GM18951 (cell line): ENCODE results near the gene GRIA1.

Experiments
- POLR2A ChIP-seq: IDR thresholded peaks from 4 replicates; pipeline ENCODE4 v1.6.1; 2011; ENCODE audit warnings: mild to moderate bottlenecking; ENCODE audit not compliant: insufficient read length, insufficient read depth; ENCODE audit errors: extremely low read depth
- in situ Hi-C: fragments of 300-500 bp; cut with MboI; formaldehyde crosslinking; loops from one replicate; pipeline ENCODE4 v1.12.0; 2022; ENCODE audit warnings: low sequenced_read_pairs, mixed read lengths, inconsistent platforms; ENCODE audit not compliant: unreplicated experiment

The GRIA1 gene

DNA sequence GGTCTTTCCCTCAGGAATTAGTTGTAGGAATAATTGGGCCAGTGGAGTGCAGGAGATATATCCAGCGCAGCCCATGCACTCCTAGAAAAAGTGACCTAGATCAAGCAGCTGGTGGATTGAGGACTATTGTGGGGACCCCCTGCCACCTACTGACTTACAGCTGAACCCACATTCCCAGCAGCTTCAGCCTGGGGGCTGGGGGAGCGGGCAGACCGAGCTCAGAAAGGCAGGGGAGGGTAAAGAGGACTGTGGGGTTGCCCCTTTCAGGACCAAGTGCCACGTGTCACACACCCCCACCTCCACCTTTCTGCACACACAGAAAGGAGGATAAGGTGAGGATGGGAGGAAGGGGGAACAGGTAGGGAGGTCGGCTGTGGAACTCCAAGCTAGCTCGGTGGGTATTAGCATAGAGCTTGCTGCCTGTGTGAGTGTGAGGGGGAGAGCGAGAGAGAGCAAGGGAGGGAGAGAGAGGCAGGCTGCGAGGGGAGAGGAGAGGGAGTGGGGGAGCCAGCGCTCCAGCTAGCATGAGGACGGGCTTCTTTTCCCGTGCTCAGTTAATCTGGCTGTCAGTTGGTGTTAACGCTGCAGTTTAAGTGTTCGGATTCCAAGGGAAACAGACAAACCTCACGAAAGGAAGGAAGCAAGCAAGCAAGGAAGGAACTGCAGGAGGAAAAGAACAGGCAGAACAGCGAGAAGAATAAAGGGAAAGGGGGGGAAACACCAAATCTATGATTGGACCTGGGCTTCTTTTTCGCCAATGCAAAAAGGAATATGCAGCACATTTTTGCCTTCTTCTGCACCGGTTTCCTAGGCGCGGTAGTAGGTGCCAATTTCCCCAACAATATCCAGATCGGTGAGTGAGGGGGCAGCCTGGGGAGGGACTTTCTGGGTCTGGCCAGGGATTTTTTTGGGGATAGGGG, at the start of gene GRIA1:
GRIA1 (plus strand) TSS at position 553 of the 920 bp plus-strand sequence.
- TF ChIP-seq POLR2A = no peak
- in situ Hi-C loops = no loop called here

DNA sequence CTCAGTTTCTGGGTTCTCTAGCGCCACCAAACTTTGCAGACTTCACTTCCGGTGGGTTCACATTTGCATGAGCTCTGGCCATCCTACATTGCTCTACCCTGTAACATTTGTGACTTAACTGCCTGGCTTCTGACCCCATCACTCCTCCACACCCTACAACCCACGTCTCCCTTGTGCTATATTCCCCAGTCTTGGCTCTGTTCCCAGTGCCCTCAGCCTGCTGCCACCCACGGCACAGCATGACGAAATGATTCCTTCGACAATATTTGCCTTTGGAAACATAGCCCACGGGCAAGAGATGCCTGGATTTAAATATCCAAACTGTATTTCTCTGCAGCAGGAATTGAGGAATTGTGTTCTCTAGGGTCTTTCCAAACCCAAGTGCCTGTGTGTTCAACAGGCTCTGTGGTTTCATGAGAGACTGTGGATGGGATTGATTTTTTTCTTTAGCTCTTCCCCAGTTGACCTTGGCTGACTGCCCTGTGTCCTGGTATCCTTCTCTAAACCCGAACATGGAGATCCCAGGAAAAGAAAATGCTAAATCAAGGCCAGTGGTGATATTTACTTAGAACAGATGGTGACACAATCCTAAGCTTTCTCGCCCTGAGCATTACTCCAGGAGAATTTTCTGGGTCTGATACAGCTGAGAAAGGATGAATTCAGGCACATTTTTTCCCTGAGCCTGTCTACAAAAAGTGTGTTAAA, 44.4 kb upstream of the GRIA1 start:
- in situ Hi-C loops = no loop called here
- no peak for TF ChIP-seq POLR2A

- no peak for TF ChIP-seq POLR2A
- in situ Hi-C loops = no loop called here
Observed at GRCh38 chr5:153447534-153447933, 42.9 kb upstream of the GRIA1 start.

- in situ Hi-C loops = no loop called here
- TF ChIP-seq POLR2A = no peak
Observed at GRCh38 chr5:153456354-153456753, 34.1 kb upstream of the GRIA1 start.

- in situ Hi-C loops = no loop called here
- TF ChIP-seq POLR2A = no peak
Observed at GRCh38 chr5:153456993-153457392, 33.5 kb upstream of the GRIA1 start.

DNA sequence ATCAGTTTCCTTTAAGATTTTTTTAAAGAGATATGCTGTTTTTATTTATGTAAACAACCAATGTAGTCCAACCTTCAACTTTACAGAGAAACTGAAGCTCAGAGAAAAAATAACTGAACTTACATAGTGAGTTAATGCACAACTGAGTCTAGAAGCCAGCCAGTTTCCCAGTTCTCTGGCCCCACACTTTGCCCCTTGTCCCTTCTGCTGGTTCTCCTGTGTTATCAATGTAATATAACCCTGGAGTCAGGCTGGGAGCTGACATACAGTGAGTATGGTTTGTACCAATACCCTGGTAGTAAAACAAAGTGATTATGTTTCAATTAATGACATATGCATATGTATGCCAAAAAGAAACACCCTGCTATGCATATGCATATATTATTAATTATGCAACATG, 32.2 kb upstream of the GRIA1 start:
- no peak for TF ChIP-seq POLR2A
- in situ Hi-C loops = no loop called here

DNA sequence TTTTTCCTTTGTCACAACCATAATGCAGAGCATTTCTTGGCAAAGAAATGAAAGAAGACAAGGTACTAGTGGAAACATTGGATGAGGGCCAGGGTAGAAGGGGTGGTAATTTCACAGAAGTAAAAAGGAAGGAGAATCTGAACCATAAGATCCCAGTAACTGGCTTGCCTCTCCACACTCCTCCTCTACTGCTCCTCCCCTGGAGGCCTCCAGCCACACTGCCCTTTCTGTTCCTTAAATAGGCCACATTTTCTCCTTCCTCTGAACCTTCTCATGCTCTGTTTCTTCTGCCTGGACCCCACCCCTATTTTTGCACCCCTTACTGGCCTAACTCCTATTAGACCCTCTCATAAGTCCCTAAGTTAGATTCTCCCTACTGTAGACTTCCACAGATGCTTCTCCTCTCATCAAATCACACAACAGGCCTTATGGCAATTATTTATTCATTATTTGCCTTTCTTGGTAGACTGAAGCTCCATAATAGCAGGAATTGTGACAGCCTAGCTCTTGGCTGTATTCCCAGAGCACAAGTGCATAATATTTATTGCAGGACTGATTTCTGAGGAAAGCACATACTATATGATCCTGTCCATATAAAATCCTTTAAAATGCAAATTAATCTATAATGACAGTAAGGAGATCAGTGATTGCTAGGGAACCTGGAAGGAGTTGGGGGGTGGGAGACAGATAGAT, 31.3 kb upstream of the GRIA1 start:
- in situ Hi-C loops = no loop called here
- no peak for TF ChIP-seq POLR2A

- no peak for TF ChIP-seq POLR2A
- in situ Hi-C loops = no loop called here
Observed at GRCh38 chr5:153460421-153460820, 30.0 kb upstream of the GRIA1 start.

- no peak for TF ChIP-seq POLR2A
- in situ Hi-C loops = no loop called here
Observed at GRCh38 chr5:153461341-153461740, 29.1 kb upstream of the GRIA1 start.

DNA sequence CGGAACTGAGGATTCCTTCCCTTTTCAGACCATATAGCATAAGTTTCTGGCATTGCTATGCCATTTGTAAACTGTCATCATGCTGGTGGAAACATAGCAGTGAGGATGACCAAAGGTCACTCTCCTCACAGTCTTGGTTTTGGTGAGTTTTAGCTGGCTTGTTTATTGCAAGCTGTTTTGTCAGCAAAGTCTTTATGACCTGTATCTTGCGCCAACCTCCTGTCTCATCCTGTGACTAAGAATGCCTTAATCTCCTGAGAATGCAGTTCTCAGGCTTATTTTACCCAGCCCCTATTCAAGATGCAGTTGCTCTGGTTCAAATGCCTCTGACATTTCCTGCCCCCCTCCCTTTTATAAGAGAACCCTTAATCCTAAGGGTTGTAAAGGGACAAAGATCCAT, 26.7 kb upstream of the GRIA1 start:
- in situ Hi-C loops = no loop called here
- no peak for TF ChIP-seq POLR2A

- no peak for TF ChIP-seq POLR2A
- in situ Hi-C loops = no loop called here
Observed at GRCh38 chr5:153467546-153467945, 22.9 kb upstream of the GRIA1 start.

DNA sequence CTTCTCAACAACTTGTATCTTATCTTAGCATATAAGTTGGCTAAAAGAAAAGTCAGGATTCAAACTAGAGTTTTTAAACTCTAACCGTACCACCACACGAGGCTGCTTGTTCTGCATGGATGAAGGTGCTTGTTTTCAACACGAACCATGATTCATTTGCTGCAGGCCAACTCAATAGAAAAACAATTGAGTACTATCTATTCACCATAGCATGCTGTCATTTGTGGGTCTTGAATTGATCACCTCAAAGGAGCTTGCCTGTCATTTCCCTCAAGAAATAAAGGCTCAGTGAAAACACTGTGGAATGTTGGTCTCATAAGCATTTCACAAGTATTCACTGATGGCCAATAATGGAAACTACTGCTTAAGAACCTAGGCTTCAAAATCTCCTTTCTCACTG, 21.0 kb upstream of the GRIA1 start:
- in situ Hi-C loops = no loop called here
- TF ChIP-seq POLR2A = no peak

- no peak for TF ChIP-seq POLR2A
- in situ Hi-C loops = no loop called here
Observed at GRCh38 chr5:153470736-153471135, 19.7 kb upstream of the GRIA1 start.

DNA sequence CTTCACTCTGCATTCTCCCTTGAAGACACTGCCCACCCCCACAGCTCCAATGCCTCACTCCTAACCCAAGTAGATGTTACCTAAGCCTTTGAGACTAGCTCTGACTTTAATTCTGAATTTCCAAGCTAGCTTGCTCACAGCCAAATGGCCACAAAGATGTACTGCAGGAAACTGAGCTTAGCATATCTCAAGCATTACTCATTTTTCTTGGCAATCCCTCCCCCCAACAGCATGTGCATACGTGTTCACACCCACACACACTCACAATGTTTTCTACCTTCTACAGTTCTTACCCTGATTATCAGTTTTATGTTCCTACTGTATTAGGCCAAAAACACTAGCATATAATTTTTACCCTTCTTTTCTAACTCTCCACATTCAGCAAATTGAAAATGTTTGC, 13.7 kb upstream of the GRIA1 start:
- TF ChIP-seq POLR2A = no peak
- in situ Hi-C loops = no loop called here

DNA sequence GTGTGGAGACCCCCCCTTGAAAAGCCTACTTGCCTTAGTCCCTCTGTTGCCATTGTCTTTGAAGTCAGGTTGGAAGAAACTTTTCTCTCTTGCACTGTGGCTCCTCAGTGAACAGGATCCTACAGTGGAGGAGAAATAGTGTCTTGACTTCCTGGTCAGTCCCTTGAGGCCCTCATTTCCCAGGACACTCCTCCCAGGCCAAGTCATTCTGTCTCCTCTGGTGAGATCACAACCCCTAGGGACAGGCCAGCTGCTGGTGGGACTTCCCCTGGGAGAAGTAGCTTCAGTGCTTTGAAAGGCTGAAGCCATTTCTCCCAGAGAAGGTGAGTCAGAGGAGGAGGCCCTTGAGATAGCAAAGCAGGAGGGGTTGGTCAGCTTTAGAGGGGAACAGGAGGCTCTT, 10.1 kb upstream of the GRIA1 start:
- in situ Hi-C loops = no loop called here

More for the DNA sequence above, 10.1 kb upstream of the GRIA1 start:
- TF ChIP-seq POLR2A = no peak
